Embryonic facial prominence (tissue), 1 donor: ENCODE data around the gene IFT88.

Source experiments
- DNase-seq: peaks from one replicate; pipeline ENCODE4 v3.0.0-alpha.2; 2016; ENCODE audit errors: extremely low spot score

Gene IFT88

GRCh38 chr13:20686863-20687579 lies 120.1 kb downstream of the IFT88 start:
- DNase-seq, result no peak

GRCh38 chr13:20689291-20689690 lies 122.3 kb downstream of the IFT88 start:
- DNase-seq, result no peak

DNA sequence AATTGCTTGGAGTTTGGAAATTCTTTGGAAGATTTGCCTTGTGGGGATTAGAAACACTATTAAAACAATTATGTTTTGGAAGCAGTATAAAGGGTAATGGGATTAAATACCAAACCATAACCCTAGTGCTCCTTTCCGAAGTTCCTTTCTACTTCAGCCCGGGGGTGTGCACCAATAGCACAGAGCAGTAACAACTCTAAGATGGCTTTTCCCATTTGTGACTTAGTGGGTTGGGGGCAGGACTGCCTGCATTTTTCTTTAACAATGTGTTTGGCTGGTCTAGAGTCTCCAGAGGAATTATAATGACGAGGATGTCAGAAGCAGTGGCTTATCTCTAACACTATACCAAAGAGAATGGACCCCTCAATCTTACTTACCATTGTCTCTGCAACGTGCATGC lies 124.7 kb downstream of the IFT88 start:
- DNase-seq, result no peak

- no peak for DNase-seq
These were observed 129.1 kb downstream of the IFT88 start for GRCh38 chr13:20696073-20696472.

GRCh38 chr13:20699715-20700114 lies 132.8 kb downstream of the IFT88 start:
- DNase-seq, result no peak

DNA sequence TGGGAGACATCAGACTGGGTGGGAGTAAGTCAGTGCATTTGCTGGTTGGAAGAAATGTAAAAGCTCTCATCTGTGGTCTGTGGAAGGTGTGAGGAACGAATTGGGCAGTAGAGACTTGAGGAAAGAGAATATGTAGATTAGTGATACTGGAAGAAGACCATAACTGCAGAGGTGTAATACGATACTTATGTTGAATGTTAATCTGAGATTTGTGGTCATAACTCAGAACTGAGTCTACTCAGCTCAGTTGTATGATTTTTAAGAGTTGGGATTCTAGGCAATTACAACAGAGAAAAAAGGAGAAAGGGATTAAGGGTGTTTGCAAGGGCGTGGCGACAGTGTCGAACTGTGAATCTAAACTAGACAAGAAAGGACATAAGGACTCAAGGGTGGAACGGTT lies 133.3 kb downstream of the IFT88 start:
- no peak for DNase-seq

GRCh38 chr13:20701461-20701860 lies 134.5 kb downstream of the IFT88 start:
- no peak for DNase-seq

GRCh38 chr13:20702530-20702914 lies 135.6 kb downstream of the IFT88 start:
- no peak for DNase-seq

GRCh38 chr13:20702915-20703779 lies 136.2 kb downstream of the IFT88 start, which contains the start of gene IL17D:
Gene IL17D (plus strand): TSS chr13:20703699. CDS start chr13:20704002, 303 bp downstream.
- DNase-seq, result no peak

- no peak for DNase-seq
These were observed 137.0 kb downstream of the IFT88 start for GRCh38 chr13:20703780-20704458.

- no peak for DNase-seq
These were observed 137.6 kb downstream of the IFT88 start for GRCh38 chr13:20704459-20705069.

DNA sequence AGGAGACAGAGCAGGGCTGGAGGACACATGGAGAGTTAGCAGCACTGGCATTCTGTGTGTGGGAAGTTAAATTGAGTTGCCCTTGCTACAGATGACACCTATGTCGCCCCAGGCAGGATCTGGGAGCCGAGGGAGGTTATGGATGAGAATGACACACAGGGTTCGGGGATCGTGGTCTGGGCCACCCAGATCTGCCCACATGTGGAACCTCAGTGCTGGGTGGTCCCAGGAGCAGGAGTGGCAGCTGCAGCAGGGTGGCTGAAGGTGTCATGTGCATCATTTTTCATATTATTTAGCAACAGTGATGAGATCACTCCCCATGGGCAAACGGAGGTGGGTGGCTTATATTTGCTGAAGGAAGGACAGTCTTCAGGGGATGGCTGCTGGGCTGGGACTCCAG lies 139.7 kb downstream of the IFT88 start:
- DNase-seq, result no peak

DNA sequence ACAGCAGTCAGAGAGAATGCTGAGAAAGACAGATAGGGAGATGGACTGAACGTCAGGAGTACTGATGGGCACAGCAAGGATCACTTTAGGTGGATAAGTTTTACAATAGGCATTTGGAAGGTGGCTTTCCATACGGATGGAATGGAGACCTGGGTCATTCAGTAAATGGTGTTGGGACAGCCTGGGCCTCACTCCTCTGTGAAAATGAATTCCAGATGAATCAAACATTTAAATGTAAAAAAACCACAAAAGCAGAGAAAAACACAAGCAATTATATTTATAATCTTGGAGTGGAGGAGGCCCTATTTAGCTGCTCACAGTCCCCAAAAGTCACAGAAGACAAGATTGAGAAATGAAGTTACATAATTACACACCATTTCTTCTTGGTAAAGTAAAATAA lies 141.3 kb downstream of the IFT88 start:
- DNase-seq, result no peak

GRCh38 chr13:20709369-20709768 lies 142.4 kb downstream of the IFT88 start:
- no peak for DNase-seq

DNA sequence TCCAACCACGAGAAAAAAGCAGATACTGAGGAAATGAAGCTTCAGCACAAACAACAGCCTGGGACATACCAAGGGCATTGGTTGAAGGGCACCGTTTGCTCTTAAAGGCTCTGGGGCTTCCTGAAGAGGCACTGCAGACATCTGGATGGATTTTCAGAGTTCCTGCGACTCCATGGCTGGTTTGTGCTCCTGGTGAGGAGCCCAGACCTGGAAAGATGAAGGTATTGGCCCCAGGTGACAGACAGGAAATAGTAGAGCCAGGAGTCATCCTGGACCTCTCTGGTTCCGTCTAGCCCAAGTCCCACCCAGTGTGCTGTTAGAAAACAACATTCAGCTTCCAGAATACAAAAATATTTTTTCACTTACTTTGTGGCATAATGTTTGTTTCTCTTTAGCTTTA lies 142.8 kb downstream of the IFT88 start:
- DNase-seq, result no peak

DNA sequence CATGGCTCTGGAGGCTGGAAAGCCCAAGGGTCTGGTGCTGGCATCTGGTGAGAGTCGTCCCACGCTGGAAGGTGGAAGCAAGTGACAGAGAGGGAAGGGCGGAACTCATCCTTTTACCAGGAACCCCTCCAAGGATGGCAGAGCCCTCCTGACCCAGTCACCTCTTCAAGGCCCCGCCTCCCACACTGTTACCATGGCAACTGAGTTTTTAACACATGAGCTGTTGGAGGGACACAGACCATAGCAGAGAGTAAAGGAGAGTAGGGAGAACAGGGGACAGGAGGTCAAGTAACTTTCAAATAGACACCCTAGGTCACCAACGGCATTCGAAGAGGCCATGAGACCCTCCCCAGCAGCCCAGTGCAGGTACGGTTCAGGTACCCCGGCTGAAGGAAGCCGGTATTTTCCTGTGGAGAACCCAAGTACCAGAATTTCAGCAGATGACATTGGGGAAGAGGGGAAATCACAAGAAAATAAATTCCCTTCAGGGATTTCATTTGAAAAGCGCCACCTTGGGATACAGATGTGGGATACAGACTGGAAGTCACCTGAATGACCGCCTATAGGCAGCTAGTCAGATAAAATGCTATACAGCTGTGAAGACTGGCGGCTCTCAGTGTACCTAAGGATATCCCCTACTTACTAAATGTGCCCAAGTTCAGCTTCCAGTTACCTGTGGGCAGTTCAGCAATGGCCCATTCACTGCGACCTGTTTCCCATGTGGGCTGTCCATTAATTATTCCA lies 144.5 kb downstream of the IFT88 start:
- DNase-seq, result no peak

- no peak for DNase-seq
These were observed 146.0 kb downstream of the IFT88 start for GRCh38 chr13:20713014-20713376.

GRCh38 chr13:20713751-20714150 lies 146.8 kb downstream of the IFT88 start:
- DNase-seq, result no peak

GRCh38 chr13:20714161-20714560 lies 147.2 kb downstream of the IFT88 start:
- no peak for DNase-seq

DNA sequence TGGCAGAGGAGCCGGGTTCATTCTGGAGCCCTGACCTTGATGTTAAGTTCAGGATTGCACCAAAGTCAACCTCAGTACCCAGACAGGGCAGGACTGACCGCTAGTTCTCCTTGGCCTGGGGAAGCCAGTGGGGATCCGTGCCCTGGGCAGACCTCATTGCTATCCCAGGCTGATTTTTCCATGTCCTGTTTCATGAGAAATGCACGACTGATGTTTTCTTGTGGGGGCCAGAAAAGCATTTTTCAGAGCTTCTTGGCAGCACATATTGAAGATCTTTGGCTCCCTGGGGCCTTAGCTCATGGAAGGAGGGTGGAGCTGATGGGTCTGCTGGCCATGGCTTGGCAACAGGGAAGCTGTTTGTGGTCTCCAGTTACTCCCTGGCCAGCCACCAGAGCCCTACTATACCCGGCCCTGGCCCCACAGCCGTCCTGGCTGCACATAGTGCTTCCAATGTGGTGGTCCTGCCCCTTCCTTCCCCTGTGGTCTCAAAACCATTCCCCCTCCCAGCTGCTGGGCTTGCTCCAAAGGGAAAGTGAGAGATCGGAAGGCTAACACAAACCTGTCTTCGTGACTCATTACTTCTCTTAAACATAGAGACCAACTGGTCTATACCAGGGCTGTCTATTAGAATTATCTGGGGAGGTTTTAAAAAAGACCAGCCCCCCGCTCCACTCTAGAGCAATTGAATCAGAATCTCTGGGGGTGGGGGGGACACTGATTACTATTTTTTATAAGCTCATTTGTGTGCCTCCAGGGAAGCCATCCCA lies 147.8 kb downstream of the IFT88 start:
- DNase-seq, result peak; percentile 58

GRCh38 chr13:20715330-20715712 lies 148.4 kb downstream of the IFT88 start:
- DNase-seq, result no peak
